ENCODE measurements around the gene CASZ1. TPM values are rescaled to one million over a fixed set of nuclear protein-coding genes. Genes with fewer than 3 reads are reported as not detected.
A peak's percentile ranks its signal among the peaks of the same experiment; 100 is the strongest.

Gene CASZ1
- polyA plus RNA-seq, 2 of the 4 experiments (the other 2 are of a cell fraction) = 0.52 to 1.2 TPM

DNA sequence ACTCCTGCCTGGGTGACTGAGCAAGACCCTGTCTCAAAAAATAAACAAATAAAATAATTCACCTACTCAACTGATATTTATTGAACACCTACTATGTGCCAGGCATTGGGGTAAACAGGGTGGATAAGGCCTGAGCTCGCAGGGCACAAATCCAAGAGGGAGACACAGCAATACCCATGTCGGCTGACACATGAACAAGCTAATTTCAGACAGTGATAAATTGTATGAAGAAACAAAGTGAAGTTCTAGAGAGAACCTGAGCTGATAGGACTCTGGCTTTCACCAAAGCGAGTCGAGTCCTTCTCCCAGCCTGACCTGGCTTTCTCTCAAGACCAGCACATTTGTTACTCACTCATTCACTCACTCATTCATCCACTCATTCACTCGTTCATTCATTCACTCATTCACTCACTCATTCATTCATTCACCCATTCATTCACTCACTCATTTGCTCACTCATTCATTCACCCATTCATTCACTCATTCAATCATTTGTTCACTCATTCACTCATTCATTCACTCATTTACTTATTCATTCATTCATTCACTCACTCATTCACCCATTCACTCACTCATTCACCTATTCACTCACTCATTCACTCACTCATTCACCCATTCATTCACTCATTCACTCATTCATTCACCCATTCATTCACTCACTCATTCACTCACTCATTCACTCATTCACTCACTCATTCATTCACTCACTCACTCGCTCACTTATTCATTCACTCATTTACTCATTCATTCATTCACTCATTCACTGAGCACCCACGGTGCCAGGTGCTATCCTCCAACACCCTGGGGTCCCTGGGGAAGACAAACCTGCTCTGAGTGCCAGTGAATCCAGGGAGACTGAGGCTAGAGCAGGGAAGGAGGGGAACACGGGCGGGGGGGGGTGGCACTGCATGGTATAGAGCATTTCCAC is 37.4 kb upstream of the CASZ1 start:
- H3K4me3 ChIP-seq = no peak overlapping the region
- FAIRE-seq (no peak), ATAC-seq (no peak), DNase-seq (ENCODE audit: low read depth in 1 of 2, low spot score in 1 of 2) (peak; percentile 22 to 35)
- TF ChIP-seq, protein P1, sequence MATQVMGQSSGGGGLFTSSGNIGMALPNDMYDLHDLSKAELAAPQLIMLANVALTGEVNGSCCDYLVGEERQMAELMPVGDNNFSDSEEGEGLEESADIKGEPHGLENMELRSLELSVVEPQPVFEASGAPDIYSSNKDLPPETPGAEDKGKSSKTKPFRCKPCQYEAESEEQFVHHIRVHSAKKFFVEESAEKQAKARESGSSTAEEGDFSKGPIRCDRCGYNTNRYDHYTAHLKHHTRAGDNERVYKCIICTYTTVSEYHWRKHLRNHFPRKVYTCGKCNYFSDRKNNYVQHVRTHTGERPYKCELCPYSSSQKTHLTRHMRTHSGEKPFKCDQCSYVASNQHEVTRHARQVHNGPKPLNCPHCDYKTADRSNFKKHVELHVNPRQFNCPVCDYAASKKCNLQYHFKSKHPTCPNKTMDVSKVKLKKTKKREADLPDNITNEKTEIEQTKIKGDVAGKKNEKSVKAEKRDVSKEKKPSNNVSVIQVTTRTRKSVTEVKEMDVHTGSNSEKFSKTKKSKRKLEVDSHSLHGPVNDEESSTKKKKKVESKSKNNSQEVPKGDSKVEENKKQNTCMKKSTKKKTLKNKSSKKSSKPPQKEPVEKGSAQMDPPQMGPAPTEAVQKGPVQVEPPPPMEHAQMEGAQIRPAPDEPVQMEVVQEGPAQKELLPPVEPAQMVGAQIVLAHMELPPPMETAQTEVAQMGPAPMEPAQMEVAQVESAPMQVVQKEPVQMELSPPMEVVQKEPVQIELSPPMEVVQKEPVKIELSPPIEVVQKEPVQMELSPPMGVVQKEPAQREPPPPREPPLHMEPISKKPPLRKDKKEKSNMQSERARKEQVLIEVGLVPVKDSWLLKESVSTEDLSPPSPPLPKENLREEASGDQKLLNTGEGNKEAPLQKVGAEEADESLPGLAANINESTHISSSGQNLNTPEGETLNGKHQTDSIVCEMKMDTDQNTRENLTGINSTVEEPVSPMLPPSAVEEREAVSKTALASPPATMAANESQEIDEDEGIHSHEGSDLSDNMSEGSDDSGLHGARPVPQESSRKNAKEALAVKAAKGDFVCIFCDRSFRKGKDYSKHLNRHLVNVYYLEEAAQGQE (IDR thresholded peaks at IDR 0.05) = no peak
- WGBS (ENCODE audit: missing lambda C conversion rate) = 63% methylated on average over 7 of the region's 9 CpGs
- peaks cover 8% of the 10 kb centered on the region; the same call in 2 of the 3 replicates for H3K4me1 ChIP-seq
- CTCF ChIA-PET = interaction anchor here (1.0 kb wide), 1 partner anchor 340 kb away, joined by 3 read pairs; no protein-coding TSS in a partner anchor
- POLR2A ChIA-PET = no interaction called here
- H3K27ac ChIP-seq = no peak overlapping the region
- no peaks in the 10 kb centered on the region for H3K9me3 ChIP-seq
- no peak overlapping the region for H3K4me2 ChIP-seq

GRCh38 chr1:10832703-10833102 is 36.3 kb upstream of the CASZ1 start:
- Histone ChIP-seq H3K4me3 (no peak overlapping the region), H3K27ac (no peak overlapping the region), H3K4me1 (peaks cover 8% of the 10 kb centered on the region; the same call in 2 of the 3 replicates), H3K4me2 (no peak overlapping the region), H3K9me3 (no peaks in the 10 kb centered on the region)
- TF ChIP-seq CHD4 (IDR thresholded peaks at IDR 0.05; ENCODE audit: borderline replicate concordance) (no peak), NPAS2 (CRISPR knock-in tag; IDR thresholded peaks at IDR 0.05; ENCODE audit: borderline replicate concordance) (no peak), HDAC2 (IDR thresholded peaks at IDR 0.05) (no peak), JUN (IDR thresholded peaks at IDR 0.05) (no peak), BHLHE40 (IDR thresholded peaks at IDR 0.05; ENCODE audit: low read depth, low read length) (no peak)
- TF ChIP-seq, protein P1 (IDR thresholded peaks at IDR 0.05) = no peak
- ChIA-PET POLR2A (no interaction called here), CTCF (no interaction called here)
- DNase-seq (ENCODE audit: low read depth in 1 of 2, low spot score in 1 of 2) (no peak), FAIRE-seq (no peak), ATAC-seq (no peak)
- 62% methylated on average over 3 of the region's 3 CpGs for WGBS (ENCODE audit: missing lambda C conversion rate)

- Histone ChIP-seq H3K4me1 (peaks cover 8% of the 10 kb centered on the region; the same call in 2 of the 3 replicates), H3K4me3 (no peak overlapping the region), H3K27ac (no peak overlapping the region), H3K4me2 (no peak overlapping the region), H3K9me3 (no peaks in the 10 kb centered on the region)
- 29% methylated on average over 4 of the region's 10 CpGs for WGBS (ENCODE audit: missing lambda C conversion rate)
- FAIRE-seq (no peak), ATAC-seq (no peak), DNase-seq (ENCODE audit: low read depth in 1 of 2, low spot score in 1 of 2) (peak in 1 of 2 experiments; percentile 25)
- ChIA-PET CTCF (no interaction called here), POLR2A (no interaction called here)
- TF ChIP-seq, protein P2, sequence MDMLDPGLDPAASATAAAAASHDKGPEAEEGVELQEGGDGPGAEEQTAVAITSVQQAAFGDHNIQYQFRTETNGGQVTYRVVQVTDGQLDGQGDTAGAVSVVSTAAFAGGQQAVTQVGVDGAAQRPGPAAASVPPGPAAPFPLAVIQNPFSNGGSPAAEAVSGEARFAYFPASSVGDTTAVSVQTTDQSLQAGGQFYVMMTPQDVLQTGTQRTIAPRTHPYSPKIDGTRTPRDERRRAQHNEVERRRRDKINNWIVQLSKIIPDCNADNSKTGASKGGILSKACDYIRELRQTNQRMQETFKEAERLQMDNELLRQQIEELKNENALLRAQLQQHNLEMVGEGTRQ (IDR thresholded peaks at IDR 0.05) = no peak
- TF ChIP-seq FOSL2 (IDR thresholded peaks at IDR 0.05) (no peak), FOSL2 (CRISPR knock-in tag; IDR thresholded peaks at IDR 0.05) (peak; percentile 37; the same call in 1 of the 2 replicates)
These were observed 34.7 kb upstream of the CASZ1 start for GRCh38 chr1:10830961-10831668.
